ENCODE results near the gene TRPV4.
A peak's percentile ranks its signal among the peaks of the same experiment; 100 is the strongest.

TRPV4 gene

DNA sequence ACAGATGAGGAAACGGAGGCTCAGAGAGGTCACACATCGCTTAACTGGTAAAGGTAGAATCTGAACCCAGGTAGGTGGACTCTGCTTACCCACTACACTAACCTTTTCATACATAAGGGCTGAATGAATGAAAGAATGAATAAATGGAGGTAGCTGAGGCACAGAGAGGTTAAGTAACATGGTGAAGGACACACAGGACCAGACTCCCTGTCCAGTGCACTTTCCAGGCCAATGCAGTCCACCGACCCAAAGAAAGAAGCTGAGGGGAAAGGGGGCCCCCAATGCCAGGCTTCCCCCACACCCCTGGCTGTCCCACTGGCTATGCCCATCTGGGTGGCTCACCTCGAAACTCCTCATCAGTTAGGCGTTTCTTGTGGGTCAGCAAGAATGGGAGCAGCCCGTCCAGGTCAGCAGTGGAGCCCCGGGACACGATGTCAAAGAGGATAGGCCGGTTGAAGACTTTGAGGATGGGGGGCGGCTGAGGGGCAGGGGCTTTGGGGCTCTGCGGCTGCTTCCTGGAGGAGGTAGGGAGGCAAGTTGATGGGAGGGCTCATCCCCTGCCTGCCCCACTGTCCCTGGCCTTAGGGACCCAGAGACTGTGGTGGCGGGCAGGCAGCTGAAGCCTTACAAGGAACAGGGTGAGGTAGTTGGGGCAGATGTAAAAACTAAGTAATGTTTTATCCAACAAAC lies 25.1 kb downstream of the TRPV4 start:
- no peak for DNase-seq (ENCODE audit: low read depth)

DNA sequence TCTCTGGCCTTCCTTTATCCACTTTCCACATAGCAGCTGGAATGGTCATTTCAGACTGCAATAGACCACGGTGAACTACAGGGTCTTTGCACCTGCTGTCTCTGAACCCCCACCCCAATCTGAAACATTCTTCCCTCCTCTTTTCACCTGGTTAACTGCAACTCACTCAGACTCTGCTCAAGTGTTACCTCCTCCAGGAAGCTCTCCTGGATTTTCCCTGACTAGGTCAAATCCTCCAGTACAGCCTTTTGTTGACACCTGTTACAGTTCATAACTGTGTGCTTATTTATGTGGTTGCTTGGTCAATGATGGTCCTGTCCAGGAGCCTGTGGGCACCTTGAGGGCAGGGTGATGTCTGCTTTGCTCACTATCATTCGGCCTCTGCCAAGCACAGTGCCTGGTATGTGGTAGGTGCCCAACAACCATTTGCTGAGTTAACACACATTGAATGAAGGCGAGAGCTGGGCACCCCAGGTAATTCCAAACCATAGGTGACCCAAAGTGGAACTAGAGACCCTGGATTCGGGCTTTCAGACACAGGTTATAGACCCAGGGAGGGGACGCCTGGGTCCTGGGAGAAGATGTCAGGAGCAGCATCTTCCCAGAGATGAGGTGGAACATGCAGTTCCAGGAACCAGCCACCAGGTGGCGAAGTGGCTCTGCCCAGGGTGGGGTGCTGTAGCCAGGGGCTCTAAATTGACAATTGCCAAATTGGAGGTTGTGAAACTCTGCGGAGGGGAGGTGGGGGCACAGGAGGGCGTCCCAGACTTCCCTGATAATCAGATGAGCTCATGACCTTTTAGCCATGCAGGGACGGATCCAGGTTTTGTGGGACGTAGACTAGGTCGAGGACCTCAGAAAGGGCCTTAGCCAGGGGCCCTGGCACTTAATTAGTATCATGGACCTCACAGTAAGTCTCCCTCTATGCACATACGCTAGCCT lies 28.1 kb downstream of the TRPV4 start:
- peak; percentile 17 for DNase-seq (ENCODE audit: low read depth)

DNA sequence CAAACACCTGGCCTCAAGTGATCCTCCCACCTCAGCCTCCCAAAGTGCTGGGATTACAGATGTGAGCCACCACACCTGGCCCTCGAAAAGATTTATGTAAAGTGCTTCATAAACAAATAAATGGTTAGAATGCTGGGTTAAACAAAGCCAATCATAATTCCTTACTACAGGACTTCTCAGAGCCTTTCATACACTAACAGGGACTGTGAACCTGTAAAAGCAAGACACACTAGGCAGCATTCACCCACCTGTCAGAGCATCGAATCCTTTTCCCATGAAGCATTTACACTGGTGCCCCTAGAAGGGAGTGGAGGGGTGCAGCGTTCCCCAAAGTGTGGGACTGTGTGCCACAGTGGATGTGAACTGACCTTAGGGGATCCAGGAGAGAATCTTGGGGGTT lies 29.5 kb downstream of the TRPV4 start:
- no peak for DNase-seq (ENCODE audit: low read depth)

DNA sequence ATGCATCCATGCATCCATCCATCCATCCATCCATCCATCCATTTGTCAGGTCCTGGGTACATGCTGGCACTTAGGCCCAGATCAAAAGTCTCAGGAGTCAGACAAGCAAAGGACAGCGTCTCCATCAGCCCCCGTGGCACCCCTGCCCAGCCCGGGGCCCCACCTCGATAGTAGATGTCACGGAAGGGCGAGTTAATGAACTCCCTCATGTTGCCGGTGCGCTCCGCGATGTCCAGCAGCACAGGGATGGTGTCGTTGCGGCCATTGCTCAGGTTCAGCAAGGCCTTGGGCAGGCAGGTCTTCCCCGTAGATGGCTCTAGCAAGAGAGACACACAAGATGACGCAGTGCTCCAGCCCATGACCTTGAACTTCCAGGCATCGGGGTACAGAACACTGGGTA lies 30.4 kb downstream of the TRPV4 start:
- no peak for DNase-seq (ENCODE audit: low read depth)

DNA sequence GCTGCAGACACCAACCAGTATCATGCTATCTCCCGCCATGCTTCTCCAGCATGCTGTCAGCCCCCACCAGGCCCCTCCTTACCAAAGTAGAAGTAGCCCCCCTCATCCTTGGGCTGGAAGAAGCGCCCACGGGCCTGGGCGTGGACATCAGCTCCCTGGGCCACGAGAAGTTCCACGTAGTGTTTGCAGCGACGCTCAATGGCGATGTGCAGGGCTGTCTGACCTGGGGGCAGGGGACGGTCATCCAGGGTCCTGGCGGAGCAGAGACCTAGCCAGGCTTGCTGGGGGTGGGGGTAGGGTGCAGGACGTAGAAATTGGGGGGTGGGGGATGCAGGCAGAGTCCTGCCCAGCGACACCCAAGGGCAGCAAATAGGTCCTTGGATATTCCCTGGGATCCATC lies 32.7 kb downstream of the TRPV4 start:
- no peak for DNase-seq (ENCODE audit: low read depth)

DNA sequence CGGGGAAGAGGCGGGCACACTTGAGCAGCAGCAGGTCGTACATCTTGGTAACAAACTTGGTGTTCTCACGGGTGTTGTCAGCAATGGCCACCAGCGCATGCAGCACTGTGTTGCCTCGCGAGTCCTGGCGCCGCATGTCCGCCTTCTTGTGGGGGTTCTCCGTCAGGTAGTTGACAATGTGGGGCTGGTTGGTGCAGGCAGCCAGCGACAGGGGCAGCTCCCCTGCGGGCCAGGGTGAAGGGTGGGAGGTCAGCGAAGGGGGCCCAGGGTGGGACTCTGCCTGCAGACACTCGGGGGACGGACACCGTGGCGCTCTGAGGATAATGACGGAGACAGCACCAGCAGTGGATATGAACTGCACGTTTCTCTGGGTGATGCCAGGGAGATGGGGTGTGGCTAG lies 34.5 kb downstream of the TRPV4 start:
- no peak for DNase-seq (ENCODE audit: low read depth)

DNA sequence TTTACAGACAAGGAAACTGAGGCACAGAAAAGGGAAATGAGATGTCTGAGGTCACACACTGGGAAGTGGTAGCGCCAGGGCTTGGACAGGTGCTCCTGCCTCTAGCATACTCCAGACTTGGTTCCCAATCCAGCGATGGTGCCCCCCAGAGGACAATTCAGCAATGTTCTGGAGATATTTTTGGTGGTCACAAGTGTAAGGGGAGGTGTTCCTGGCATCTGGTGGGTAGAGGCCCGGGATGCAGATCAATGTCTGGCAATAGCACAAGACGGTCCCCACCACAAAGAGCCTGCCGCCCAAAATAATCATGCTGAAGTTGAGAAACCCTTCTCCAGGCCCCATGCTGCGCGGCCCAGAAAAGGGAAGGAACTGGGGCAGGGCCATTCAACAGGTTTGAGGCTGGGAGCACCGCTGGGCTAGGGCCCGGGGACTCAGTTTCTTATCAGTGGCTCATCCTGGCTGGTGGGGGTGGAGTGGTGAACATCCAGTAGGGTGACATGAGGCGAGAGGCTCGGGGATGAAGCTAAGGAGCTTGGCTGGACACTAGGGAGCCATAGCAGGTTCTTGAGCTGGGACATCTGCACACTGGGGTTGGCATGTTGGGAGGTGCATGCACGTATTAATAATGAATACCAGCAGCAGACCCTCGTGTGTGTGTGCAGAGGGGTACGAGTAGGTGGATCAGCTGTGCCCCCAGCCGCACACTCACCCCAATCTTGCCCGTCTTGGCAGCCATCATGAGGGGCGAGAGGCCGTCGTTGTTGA lies 35.1 kb downstream of the TRPV4 start:
- DNase-seq (ENCODE audit: low read depth): no peak

DNA sequence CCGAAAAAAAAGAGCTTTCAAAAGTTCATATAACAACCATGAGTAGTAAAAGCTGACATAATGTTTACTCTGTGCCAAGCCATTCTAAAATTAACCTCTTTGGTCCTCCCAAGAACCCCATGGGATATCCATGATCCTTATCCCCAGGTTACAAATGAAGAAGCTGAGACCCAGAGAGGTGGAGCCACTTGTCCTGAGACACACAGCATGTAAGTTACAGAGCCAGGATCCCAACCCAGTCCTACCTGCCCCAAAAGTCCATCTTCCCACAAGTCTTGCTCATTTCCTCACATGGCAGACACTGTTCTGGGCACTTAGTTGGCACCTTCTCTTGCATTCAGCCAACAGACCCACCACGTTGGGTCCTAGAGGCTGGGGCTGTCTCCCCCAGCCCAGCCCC lies 37.1 kb downstream of the TRPV4 start:
- DNase-seq (ENCODE audit: low read depth): no peak

DNA sequence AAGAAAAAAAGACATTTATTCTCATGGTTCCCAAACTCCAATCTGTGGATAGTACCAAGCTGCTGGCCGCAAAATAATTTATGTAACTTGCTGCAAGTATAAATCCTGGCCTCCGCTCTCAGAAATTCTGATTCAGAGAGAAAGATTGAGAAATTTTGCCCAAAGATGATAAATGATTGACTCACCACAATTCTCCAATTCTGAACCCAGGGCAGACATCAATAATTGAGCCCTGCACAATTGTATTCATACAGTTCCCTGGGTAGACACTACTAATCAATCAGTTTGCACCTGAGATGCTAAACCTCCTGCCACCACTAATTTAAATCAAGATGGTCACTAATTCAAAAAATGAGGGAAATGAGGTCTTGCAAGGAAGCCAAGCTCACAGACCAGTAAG lies 38.2 kb downstream of the TRPV4 start:
- DNase-seq (ENCODE audit: low read depth): no peak

DNA sequence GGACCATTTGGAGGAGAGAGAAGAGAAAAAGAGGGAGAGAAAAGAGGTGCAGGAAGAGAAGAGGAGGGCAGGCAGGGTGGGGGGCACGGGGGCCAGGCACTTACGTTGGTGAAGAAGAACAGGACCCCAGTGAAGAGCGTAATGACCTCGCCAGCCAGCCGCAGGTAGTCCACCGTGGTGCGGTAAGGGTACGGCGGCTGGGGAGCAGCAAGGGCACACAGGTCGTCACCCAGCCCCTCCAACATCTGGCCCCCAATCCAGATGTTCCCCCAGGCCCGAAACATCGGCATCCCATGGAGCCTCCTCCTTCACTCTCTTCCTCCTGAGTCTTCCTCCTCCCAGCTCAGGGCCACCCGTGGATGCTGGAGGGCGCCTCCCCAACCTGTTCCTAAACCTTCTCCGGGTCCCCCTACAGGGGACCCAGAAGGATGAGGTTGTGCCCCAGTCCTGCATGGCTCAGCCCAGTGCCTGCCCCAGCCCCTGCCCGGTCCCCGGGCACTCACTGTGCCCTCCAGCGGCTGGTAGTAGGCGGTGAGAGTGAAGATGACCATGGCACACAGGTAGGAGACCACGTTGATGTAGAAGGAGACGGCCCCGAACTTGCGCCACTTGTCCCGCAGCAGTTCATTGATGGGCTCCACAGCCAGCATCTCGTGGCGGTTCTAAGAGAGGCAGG lies 39.2 kb downstream of the TRPV4 start:
- DNase-seq (ENCODE audit: low read depth): no peak

DNA sequence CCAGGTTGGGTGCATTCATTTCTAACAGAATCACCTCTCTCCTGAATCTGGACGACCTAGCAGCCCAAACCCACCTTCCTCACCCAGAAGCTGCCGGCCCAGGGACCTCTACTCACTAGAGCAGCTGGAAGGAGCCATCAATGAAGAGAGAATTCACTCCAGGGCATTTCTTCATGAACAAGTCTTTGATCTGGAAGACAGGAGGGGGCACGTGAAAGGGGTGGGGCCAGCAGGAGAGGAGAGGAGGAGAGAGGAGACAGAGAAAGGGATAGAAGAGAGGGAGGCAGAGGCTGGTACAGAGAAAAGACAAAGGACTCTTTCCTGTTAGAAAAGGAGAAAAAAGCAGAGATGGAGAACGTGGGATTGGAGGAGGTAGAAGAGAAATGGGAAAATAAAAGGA lies 39.8 kb downstream of the TRPV4 start:
- no peak for DNase-seq (ENCODE audit: low read depth)

DNA sequence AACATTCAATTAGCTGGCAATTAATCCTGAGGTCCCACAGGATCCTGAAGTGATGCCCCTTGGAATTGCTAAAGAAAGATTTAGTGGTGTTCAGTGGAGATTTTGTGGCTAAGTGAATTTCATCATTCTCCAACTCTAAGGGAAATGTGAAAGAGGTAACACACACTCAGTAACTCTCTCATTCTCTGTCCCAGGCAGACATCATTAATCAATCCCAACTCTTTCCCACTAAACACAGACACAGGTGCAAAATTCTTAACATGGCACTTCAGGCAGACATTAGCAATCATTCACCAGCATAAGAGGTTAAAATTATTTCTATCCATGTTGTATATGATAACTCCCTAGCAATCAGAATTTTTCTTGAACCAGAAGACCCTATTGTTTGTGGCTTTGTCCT lies 40.2 kb downstream of the TRPV4 start:
- no peak for DNase-seq (ENCODE audit: low read depth)

DNA sequence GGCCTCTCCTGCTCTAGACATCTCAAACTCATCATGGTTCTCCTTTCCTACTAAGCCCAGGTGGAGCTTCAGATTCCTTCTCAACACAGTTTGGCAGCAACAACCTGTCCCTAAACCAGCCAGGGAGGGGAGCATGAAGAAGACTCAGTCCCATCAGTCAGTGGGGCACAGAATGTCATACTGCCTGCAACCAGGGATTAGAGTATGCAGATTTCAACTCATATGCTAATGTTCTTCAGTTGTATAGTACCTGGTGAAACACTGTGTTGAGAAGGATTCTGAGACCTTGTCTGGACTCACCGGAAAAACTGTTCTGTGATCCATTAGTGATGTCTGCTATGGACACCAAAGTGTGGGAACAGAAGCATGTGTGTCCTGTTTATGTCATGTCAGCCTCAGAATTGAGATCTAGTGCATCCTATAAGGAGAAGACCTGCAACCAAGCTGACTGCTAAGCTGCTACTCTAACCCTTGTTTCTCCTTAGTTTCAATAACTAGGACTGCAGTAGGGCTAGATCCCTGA lies 43.6 kb downstream of the TRPV4 start:
- no peak for DNase-seq (ENCODE audit: low read depth)

DNA sequence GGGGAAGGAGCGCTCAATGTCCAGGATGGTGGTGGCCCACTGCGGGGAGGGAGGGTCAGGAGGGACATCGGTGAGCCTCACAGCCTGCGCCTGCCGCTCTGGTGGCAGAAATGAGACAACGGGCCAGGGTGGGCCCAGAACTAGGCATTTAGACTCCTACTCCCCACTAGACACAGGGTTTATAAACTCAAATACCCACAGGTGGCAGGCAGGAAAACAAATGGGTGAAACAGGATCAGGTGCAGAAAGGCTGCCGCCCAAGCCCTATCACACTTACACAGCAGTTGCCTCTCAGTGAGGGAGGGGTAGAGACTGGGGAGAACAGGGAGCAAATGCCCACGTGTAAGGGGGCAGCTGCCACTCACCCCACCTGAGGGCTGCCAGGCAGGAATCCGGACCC lies 46.4 kb downstream of the TRPV4 start:
- DNase-seq (ENCODE audit: low read depth): no peak

DNA sequence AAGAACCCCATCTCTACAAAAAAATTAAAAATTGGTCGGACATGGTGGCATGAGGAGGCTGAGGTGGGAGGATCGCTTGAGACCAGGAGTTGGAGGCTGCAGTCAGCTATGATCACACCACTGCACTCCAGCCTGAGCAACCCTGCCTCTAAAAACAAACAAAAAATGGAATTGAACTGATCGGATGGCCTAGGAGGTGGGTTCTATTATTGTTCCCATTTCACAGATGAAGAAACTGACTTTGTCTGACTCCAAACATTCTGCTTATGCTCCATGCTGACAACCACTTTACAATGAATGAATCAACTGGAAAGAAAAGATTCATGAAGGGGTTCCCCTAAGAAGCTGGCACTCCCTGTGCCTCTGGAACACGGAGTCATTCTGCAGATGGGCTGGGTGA lies 47.3 kb downstream of the TRPV4 start:
- DNase-seq (ENCODE audit: low read depth): no peak

DNA sequence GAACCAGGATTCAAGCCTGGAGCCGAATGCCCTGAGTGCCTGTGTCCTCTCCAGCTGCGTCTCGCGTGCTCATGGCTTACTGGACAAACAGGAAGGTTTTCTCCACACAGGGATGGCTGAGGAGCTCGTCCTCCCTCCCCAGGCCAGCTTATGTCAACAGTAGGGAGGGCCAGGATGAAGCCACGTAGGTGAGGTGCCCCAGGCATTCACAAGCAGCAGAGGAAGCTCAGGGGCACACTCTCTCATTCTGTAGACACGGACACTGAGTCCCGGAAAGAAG lies 49.3 kb downstream of the TRPV4 start:
- no peak for DNase-seq (ENCODE audit: low read depth)

DNA sequence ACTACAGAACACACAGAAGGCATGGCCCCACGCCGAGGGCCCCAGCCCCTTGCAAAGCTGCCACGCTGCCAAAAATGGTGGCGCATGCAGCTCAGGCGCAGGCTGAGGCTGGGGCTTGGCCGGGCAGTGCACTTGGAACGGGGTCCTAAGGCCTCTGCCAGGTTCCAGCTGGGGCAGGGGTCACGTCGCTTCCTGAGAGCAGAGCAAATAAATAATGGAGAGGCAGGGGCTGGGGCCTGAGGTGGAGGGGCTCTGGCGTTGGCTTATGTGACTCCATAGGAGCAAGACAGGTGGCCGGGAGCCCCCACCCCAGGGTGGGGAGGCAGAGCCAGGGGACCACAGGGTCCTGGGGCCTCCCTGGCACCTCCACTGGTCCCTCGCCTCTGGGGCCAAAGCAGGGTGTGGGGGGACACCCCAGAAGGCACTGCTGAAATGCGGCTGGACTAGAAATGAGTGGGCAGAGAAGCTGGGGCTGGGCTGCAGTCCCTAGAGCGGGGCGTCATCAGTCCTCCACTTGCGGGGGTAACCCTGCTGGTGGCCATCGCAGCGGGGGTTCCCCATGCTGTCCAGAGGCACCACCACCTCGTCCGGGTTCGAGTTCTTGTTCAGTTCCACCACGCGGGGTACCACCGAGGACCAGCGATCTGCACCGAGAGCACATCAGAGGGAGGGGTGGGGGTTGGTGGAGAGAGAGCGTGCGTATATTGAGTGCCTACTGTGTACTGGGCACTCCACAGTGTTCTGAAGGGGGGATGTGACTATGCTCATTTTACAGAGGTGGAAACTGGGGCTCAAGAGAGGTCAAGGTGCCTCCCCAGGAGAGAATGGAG lies 49.8 kb downstream of the TRPV4 start:
- DNase-seq (ENCODE audit: low read depth): no peak

DNA sequence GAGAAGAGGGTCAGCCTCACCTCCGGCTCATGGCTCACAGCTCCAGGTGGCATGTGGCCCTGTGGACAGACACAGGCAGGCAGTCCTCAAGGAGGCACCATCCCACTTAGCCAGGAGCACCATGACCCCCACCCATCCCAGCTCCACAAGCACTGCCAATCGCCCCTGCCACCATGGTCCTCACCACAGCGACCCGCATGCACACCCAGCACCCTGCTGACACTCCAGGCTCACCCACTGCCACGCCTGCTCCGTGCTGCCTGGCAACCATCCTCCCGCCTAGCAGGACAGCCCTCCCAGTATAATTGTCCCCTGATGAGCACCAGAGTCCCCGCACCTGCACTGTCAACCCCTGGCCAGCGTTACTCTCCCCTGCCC lies 50.9 kb downstream of the TRPV4 start:
- DNase-seq (ENCODE audit: low read depth): no peak

DNA sequence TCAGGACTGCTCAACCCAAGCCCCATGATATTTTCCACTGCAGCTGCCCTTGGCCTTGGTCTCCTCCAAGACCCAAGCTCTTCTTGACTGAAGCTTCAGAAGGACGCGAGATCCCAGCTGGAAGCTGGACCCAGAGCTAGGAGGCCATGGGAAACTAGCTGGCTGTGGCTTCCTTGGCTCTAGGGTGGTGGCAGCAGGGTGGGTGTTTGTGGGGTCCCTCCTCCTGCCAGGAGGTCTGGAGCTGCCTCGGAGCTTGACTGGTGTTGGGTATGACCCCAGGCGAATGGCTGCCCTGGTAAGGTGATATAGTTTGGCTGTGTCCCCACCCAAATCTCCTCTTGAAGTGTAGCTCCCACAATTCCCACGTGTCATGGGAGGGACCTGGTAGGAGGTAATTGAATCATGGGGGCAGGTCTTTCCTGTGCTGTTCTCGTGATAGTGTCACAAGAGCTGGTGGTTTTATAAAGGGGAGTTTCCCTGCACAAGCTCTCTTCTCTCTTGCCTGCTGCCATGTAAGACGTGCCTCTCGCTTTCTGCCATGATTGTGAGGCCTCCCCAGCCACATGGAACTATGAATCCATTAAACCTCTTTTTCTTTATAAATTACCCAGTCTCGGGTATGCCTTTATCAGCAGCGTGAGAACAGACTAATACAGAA lies 51.4 kb downstream of the TRPV4 start:
- DNase-seq (ENCODE audit: low read depth): no peak

DNA sequence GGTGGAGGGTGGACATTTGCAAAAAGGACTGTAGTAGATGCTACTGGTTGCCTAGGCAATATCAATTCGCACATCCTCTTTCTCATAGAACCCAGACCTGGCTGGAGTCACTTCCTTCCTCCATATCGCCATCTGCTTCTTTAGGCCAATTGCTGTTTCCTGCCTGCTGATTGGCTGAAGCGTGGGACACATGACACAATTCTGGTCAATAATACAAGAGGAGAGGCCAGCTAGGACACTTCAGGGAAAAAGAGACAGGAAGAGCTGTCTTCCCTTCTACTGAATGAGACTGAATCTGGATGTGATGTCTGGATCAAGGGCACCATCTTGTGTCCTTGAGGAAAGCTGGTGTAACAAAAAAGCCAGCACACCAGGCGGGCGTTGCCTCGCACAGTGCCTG lies 53.8 kb downstream of the TRPV4 start:
- DNase-seq (ENCODE audit: low read depth): no peak

DNA sequence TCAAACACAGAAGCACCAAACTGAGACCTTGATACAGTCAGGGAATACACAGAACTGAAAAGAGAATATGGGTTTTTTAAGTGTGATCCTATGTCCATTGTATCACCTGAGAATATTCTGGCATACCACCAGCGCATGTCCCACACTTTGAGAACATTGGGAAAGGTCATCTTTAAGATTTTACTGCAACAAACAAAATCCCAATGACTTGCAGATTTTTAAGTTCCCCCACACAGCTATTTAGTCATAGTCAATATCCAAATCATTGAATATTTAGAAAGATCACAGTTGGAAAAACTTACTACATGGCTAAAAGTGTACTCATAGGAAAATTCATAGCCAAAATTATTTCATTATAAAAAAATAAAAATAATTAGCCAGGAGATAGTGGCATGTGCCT lies 54.5 kb downstream of the TRPV4 start:
- DNase-seq (ENCODE audit: low read depth): no peak
